HG02981 (cell line): ENCODE measurements around the gene HOXB4.

Source experiments
- ATAC-seq: cut with Tn5 transposase; IDR thresholded peaks from one replicate; pipeline ENCODE4 v1.9.1; 2021; ENCODE audit warnings: mild to moderate bottlenecking, moderate library complexity; ENCODE audit not compliant: unreplicated experiment

Gene HOXB4

GRCh38 chr17:48590607-48591161, 12.5 kb upstream of the HOXB4 start:
- ATAC-seq = no peak

GRCh38 chr17:48589831-48590606, 11.9 kb upstream of the HOXB4 start, which contains the start of gene HOXB3:
TSS of gene HOXB3 (minus strand) at chr17:48590241. CDS start at chr17:48552474, 37,767 bp downstream.
- ATAC-seq = no peak

DNA sequence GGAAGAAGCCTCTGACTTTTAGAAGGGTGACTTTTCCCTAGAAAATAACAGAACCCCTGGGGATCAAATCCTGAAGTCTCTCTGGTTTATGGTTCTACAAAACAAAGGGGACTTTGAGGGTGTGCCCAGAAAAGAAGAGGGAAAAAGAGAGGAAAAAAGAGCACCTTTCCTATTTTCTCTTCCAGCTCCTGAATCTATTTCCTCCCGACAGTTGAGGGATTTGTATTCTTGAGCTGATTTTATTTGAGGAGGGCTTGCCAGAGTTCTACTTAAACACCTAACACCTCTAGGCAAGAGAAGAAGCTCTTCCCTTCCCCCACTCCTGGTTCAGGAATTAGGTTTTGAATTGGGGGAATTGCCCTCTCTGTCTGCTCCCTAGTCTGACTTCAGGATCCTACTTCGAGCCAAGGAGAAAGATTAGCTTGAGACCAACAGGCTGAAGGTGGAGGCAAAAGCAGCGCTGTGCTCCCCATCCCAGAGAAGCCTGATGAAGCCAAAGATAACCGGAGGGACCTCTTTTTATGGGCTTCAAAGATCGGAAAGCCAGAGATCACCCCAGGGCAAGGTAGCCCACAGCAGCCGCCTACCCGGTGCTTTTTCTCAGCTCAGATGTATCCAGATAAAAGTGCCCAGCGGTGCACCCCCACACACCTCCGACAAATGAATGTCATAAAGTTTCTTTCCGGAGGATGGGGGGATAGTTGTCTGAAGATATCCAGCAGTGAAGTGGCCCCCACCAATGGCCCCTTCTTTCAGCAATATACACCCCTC, 11.1 kb upstream of the HOXB4 start:
- ATAC-seq = no peak

DNA sequence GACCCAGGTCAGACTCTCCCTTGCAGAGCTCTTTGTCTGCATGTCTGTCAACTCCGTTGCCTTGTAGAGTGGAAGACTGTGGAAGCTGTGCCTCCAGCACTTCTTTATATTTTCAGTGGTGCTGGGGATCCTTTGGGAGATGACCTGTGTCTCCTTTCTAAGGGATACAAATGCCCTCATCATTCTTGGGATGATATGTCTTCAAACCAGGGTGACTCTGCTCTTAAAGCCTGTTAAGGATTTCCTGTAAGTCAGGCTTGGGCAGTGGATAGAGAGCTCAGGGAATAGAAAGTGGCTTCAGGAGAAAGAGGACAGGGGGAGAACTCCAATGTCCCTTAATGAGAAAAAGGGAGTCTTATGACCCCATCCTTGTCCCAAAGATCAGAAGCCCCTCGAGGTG, 10.4 kb upstream of the HOXB4 start:
- ATAC-seq = no peak

DNA sequence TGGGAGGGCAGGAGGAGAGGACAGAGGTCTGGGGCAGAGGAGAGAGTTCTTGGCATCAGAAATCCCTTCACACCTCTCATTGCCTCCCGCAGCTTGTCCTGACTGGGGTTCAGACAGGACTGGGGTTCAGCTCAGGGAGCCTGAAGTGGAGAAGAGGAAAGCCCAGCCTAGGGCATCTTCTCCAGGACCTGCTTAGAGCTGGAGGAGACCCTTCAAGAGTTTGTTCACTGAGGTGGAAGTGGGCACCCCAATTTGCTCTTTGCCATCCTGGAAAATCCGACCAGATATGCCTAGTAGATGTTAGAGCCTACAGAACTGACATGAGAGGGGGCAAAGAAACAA, 9.9 kb upstream of the HOXB4 start:
- ATAC-seq = no peak

- no peak for ATAC-seq
Observed at GRCh38 chr17:48587276-48588073, 9.3 kb upstream of the HOXB4 start.

DNA sequence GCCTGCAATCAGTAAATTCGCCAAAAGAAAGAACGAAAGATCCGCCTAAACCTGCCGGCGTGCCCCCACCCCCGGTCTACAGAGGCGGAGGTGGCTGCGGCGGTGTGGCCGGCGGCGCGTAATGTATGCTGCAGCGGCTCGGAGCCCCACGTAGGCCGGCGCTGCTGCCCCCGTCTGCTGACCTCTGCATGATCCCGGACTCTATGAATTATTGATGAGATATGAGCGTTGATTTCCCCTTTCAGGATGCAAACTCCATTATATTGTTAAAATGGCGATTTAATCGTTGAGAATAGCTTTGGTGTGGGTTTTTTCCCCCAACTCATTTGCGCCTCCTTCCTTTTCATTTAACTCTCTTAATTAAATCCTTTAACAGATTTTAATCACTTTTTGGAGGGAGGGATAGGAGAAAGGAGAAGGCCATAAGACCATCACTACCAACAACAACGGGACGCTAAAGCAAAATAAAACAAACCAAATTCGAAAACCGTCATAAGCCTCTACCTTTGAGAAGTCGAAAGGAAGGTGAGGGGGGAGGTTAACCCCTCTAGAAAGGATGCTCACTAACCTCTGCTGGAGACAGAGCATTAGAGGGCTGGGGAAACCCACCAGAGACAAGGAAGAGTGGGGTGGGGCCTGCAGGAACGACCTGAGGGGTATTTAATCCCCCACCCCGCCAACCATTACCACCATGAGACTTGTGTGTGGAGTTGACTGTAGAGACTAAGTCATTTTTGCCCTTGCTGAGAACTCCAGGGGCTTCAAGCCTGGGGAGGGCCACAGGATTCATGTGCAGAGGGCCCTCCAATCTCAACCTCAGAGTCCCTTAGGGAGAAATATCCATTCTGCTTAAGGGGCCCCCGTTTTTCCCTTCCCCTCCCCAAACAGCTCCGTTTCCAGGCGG, 8.5 kb upstream of the HOXB4 start:
- ATAC-seq = no peak

GRCh38 chr17:48584223-48584741, 6.1 kb upstream of the HOXB4 start:
- ATAC-seq = no peak

- ATAC-seq = no peak
Observed at GRCh38 chr17:48583708-48584222, 5.6 kb upstream of the HOXB4 start.

DNA sequence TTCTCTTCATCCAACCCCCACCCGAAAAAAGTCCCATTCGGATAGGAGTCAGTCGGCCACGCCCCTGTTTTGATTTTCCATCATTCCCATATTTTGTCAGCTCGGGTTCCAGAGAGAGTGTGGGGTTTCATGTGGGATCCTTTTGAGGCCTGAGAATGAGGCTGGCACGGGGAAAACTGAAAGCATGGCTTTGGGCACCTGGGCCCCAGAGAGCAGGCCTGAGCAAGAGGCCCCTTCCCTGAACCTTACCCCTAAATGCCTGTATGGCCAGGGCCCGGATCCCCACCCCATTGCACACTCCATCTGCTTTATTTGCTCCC, 4.6 kb upstream of the HOXB4 start:
- no peak for ATAC-seq

- ATAC-seq = no peak
Observed at GRCh38 chr17:48579760-48580554, 1.8 kb upstream of the HOXB4 start.

DNA sequence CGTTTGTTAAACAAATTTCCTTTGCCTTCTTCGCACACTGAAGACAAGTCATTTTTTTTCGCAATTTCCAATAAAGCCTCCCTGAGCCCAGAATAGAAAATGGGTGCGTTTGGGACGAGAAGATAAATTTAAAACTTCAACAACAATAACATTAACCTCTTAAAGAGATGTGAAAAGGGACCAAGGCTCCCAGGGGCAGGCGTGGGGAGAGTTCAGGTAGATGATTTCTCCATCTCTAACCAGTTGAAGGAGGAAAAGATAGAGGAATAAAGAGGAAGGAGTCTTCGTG, 1.3 kb upstream of the HOXB4 start:
- ATAC-seq = no peak

DNA sequence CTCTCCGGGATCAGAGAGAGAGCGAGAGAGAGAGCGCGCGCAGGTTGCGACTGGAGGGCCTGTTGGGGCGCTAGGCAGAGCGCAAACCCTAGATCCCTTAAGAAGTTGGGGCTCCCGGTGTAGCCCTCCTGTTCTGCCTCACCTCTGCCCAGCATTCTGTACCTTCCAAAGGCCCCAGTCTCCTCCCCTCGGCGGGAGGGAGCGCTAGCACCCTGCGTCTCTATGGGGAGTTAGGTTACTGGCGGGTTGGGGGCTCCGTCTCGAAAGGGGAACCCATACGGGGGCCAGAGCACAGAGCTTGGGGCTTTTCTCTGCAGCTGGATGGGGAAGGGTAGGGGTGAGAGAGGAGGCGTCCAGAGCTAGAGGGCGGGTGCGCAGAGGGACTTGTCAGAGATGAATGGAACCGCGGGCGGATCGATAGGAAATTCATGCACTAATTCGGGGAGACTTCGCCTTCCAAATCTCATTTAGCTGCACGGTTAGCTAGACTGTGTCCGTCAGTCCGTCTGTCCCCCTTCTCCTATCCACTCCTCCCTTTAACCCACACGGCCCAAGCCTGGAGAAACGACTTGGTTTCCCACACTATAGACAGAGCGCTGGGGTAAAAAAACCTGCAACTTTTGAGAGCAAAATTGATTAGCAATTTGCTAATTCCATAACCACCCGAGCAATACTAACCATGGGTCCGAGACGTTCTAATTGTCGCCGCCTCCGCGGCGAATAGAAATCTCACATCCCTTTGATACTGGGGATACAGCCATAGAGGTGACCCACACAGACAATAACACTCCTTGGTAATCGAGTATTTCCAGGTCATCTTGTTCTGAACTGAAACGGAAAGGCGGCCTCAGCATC, 693 bp upstream of the HOXB4 start:
- ATAC-seq = no peak

- no peak for ATAC-seq
Observed at GRCh38 chr17:48577330-48577945, 712 bp downstream of the HOXB4 start.

GRCh38 chr17:48576479-48577309, 1.5 kb downstream of the HOXB4 start:
- no peak for ATAC-seq

DNA sequence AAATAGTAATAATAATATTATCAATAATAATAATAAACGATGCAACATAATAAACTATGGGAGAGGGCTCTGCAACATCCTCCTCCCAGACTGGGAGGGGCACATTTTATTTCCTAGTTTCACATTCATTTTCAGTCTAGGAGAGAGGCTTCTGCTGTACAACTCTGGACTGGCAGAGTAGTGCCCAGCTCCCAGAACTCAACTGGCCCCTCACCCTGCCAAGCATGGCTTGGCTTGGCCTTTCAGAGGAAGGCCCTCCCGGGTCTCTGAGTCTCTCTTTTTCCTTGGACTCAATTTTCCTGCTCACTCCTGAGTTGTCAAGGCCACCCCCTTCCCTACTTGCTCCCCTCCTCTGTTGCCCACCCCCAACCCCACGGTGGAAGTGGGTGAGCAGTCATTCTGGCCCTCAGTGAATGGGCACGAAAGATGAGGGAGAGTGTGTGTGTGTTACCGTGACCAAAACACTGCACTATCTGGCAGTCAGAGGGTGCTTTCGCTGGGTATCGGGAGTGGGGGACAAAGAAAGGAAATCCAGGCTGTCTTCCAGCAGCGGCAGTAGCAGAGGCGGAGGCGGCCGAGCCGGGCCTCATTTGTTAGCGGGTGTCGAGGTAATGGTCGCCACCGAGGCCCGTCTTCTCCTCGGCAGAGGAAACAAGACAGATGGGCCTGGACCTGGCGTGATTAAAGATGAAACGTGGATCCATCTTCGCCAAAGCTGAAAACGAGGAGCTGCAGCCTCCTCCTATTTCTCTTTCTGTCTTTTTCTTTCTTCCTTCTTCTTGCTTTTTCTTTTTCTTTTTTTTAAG, 2.3 kb downstream of the HOXB4 start:
- no peak for ATAC-seq
